ENCODE data around the gene SLC37A1. TPM values are rescaled to one million over a fixed set of nuclear protein-coding genes. Genes with fewer than 3 reads are reported as not detected.
A peak's percentile ranks its signal among the peaks of the same experiment; 100 is the strongest.

Gene SLC37A1
- total RNA-seq, 1 donor from 2014 or later = 60.2 TPM

- Mint-ChIP-seq H3K9me3 (ENCODE audit: low read depth) (no peaks in the 10 kb centered on the region), H3K4me3 (ENCODE audit: low read depth) (no peak overlapping the region), H3K36me3 (ENCODE audit: insufficient read depth) (no peaks in the 10 kb centered on the region), H3K27me3 (no peaks in the 10 kb centered on the region), H3K4me1 (ENCODE audit: low read depth) (peaks cover 20% of the 10 kb centered on the region), H3K27ac (no peak overlapping the region)
- DNase-seq (ENCODE audit: low spot score, unreplicated experiment) = no peak
- no peak for TF ChIP-seq CTCF (IDR thresholded peaks at IDR 0.05; ENCODE audit: unreplicated experiment)
These were observed 18.6 kb upstream of the SLC37A1 start for GRCh38 chr21:42495027-42495426.

DNA sequence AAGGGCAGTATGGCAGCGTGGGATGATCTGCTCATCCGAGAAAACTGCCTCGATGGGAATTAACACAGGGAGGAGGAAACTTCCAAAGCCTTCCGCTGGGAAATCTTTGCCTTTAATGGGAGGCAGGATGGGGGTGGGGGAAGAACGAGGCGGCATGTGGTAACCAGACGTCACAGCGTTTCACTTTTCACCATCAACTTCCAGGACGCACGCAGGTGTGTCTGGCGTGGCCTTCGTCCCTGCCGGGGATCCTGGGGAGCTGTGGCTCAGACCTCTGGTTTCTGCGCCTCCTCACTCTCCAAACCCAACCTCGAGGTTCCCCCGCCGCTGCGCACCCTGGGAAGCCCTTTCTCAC lies 17.9 kb upstream of the SLC37A1 start:
- TF ChIP-seq CTCF (IDR thresholded peaks at IDR 0.05; ENCODE audit: unreplicated experiment) = no peak
- Mint-ChIP-seq H3K36me3 (ENCODE audit: insufficient read depth) (no peaks in the 10 kb centered on the region), H3K9me3 (ENCODE audit: low read depth) (no peaks in the 10 kb centered on the region), H3K27ac (peak overlapping the region; percentile 74), H3K4me1 (ENCODE audit: low read depth) (peaks cover 20% of the 10 kb centered on the region), H3K4me3 (ENCODE audit: low read depth) (peak overlapping the region; percentile 78), H3K27me3 (no peaks in the 10 kb centered on the region)
- DNase-seq (ENCODE audit: low spot score, unreplicated experiment) = no peak

GRCh38 chr21:42496120-42496838 lies 17.4 kb upstream of the SLC37A1 start, which contains the start of gene RSPH1:
RSPH1 (minus strand) TSS chr21:42496224; CDS start chr21:42496186, 38 bp downstream.
- H3K27ac Mint-ChIP-seq = peak within 1 kb of the TSS; percentile 92
- DNase-seq (ENCODE audit: low spot score, unreplicated experiment) = peak; percentile 100
- H3K27me3 Mint-ChIP-seq = no peaks in the 10 kb centered on the region
- H3K36me3 Mint-ChIP-seq (ENCODE audit: insufficient read depth) = no peaks in the 10 kb centered on the region
- H3K4me3 Mint-ChIP-seq (ENCODE audit: low read depth) = peak within 1 kb of the TSS; percentile 78
- no peaks in the 10 kb centered on the region for H3K9me3 Mint-ChIP-seq (ENCODE audit: low read depth)
- TF ChIP-seq CTCF (IDR thresholded peaks at IDR 0.05; ENCODE audit: unreplicated experiment) = no peak
- H3K4me1 Mint-ChIP-seq (ENCODE audit: low read depth) = peaks cover 20% of the 10 kb centered on the region

DNA sequence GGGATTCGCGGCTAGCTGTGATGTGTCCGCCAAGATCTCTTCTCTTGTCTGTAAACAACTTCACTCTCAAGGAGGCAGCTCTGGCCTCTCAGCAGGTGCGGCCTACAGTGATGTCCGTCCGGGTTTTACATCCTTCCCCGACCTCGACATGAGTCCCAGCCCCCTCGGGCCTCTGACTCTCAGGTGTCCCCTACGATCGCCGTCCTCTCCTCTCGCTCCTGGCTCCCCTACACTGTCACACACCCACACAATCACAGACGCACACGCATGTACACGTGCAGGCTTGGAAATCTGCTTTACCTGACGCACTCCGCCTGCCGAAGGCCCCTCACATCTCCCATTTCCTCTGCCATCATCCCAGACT lies 16.8 kb upstream of the SLC37A1 start:
- Mint-ChIP-seq H3K4me3 (ENCODE audit: low read depth) (peak overlapping the region; percentile 78), H3K9me3 (ENCODE audit: low read depth) (no peaks in the 10 kb centered on the region), H3K27me3 (no peaks in the 10 kb centered on the region), H3K36me3 (ENCODE audit: insufficient read depth) (no peaks in the 10 kb centered on the region), H3K27ac (peak overlapping the region; percentile 92), H3K4me1 (ENCODE audit: low read depth) (peaks cover 20% of the 10 kb centered on the region)
- DNase-seq (ENCODE audit: low spot score, unreplicated experiment) = no peak
- TF ChIP-seq CTCF (IDR thresholded peaks at IDR 0.05; ENCODE audit: unreplicated experiment) = no peak

DNA sequence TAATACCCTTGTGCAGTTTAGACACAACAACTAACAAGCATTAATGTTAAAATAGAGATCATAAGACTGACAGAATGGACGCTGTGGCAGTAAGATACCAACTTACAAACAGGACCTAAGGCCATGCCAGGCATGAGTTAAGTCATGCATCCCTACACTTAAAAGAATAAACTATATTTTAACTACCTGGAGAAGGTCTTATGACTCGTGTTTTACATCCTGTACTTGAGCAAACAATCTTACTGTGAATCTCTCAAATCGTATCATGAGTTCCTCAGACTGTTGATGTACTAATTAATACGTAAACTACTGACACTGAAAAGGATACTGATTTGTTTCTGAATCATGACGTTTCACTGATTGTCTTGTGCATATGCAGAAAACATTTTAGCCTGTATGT lies 15.6 kb upstream of the SLC37A1 start:
- no peak for TF ChIP-seq CTCF (IDR thresholded peaks at IDR 0.05; ENCODE audit: unreplicated experiment)
- Mint-ChIP-seq H3K9me3 (ENCODE audit: low read depth) (no peaks in the 10 kb centered on the region), H3K4me3 (ENCODE audit: low read depth) (no peak overlapping the region), H3K27ac (no peak overlapping the region), H3K36me3 (ENCODE audit: insufficient read depth) (no peaks in the 10 kb centered on the region), H3K27me3 (no peaks in the 10 kb centered on the region), H3K4me1 (ENCODE audit: low read depth) (peaks cover 18% of the 10 kb centered on the region)
- DNase-seq (ENCODE audit: low spot score, unreplicated experiment) = no peak
